Measurements from ENCODE around the gene IFNGR1. TPM values are rescaled to one million over a fixed set of nuclear protein-coding genes. Genes with fewer than 3 reads are reported as not detected.

Gene IFNGR1
- total RNA-seq, 2 donors from 2014 or later = 23.7 to 30.2 TPM

GRCh38 chr6:137230547-137230946, 11.4 kb upstream of the IFNGR1 start:
- no peak for DNase-seq
- Histone ChIP-seq H3K4me3 (ENCODE audit: low read length) (no peak overlapping the region), H3K4me1 (ENCODE audit: control insufficient read depth, insufficient read depth, low read length) (no peaks in the 10 kb centered on the region), H3K9me3 (ENCODE audit: control insufficient read depth, low read length) (no peaks in the 10 kb centered on the region), H3K27me3 (ENCODE audit: control insufficient read depth, insufficient read depth, low read length, poor library complexity, severe bottlenecking) (no peaks in the 10 kb centered on the region), H3K27ac (ENCODE audit: low read depth, low read length) (no peak overlapping the region), H3K9ac (ENCODE audit: extremely low read depth, low read length, poor library complexity, severe bottlenecking) (no peak overlapping the region), H3K36me3 (ENCODE audit: control insufficient read depth, insufficient read depth, low read length) (no peaks in the 10 kb centered on the region)
- Mint-ChIP-seq H3K36me3 (ENCODE audit: low read depth) (no peaks in the 10 kb centered on the region), H3K27ac (no peak overlapping the region), H3K4me1 (peaks cover 11% of the 10 kb centered on the region), H3K4me3 (no peak overlapping the region), H3K9me3 (peaks cover 4% of the 10 kb centered on the region), H3K27me3 (ENCODE audit: insufficient read depth) (peaks cover 15% of the 10 kb centered on the region)
- no peak for TF ChIP-seq CTCF (conservative IDR thresholded peaks at IDR 0.05)
- 96 to 98% methylated on average over 4 to 5 of the region's 5 CpGs for WGBS, 2 experiments (ENCODE audit: insufficient coverage in 1 of 2, insufficient read length in 1 of 2)

DNA sequence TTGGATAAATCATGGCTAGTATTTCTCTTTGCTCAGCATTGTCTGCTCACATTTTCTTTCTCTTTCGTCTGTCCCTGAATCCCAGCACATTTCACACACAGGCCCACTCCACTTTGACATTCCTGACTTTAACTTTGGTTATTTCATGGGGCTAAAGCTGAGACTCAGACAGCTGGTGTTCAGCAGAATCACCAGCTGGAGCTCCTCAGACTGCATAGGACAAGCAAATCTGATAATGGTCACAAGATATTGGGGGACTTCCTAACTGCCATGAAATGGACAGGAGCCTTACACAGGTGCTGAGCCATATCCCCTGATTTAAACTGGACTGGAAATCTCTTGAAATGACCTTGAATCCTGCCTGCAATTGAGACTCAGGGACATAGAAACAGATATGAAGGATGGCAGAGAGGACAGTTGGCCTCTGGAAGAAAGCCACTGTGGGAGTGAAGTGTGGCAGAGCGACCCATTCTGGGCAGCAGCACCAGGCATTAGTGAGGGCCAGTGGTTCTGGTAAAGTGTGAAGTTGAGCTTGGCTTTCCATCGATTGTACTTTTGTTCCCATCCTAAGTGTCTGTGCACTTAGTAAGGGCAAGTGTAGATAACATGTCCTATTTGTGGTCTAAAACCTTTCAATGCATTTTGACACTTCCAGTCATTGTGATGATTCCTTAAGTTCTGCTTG, 10.0 kb upstream of the IFNGR1 start:
- Histone ChIP-seq H3K9ac (ENCODE audit: extremely low read depth, low read length, poor library complexity, severe bottlenecking) (no peak overlapping the region), H3K9me3 (ENCODE audit: control insufficient read depth, low read length) (no peaks in the 10 kb centered on the region), H3K4me1 (ENCODE audit: control insufficient read depth, insufficient read depth, low read length) (no peaks in the 10 kb centered on the region), H3K27ac (ENCODE audit: low read depth, low read length) (no peak overlapping the region), H3K27me3 (ENCODE audit: control insufficient read depth, insufficient read depth, low read length, poor library complexity, severe bottlenecking) (no peaks in the 10 kb centered on the region), H3K36me3 (ENCODE audit: control insufficient read depth, insufficient read depth, low read length) (no peaks in the 10 kb centered on the region), H3K4me3 (ENCODE audit: low read length) (no peak overlapping the region)
- Mint-ChIP-seq H3K4me1 (peaks cover 11% of the 10 kb centered on the region), H3K9me3 (peaks cover 4% of the 10 kb centered on the region), H3K27ac (no peak overlapping the region), H3K4me3 (no peak overlapping the region), H3K36me3 (ENCODE audit: low read depth) (no peaks in the 10 kb centered on the region), H3K27me3 (ENCODE audit: insufficient read depth) (peaks cover 15% of the 10 kb centered on the region)
- DNase-seq = no peak
- TF ChIP-seq CTCF (conservative IDR thresholded peaks at IDR 0.05) = no peak
- WGBS, 2 experiments (ENCODE audit: insufficient coverage in 1 of 2, insufficient read length in 1 of 2) = 90 to 93% methylated on average over 2 to 3 of the region's 3 CpGs

DNA sequence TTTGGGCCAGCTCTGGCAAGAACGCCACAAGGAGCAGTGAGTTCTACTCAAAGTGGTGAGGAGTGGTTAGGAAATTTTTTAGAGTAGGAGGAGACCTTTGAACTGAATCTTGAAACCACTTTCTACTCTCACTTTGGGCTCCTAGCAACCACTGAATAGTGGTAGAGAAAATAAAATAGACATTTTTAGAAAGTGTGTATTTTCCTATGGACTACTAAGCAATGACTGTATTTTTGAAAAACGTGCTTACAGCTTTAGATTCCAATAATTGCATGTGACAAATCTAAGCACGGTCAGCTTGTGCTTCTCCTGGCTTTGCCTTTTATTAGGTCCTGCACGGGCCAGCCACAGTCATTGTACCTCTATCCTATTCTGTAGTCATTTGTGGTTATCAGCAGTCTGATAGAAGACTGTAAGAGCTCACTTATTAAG, 8.7 kb upstream of the IFNGR1 start:
- Mint-ChIP-seq H3K9me3 (peaks cover 4% of the 10 kb centered on the region), H3K36me3 (ENCODE audit: low read depth) (no peaks in the 10 kb centered on the region), H3K4me1 (peaks cover 9% of the 10 kb centered on the region), H3K27ac (no peak overlapping the region), H3K4me3 (no peak overlapping the region), H3K27me3 (ENCODE audit: insufficient read depth) (peaks cover 15% of the 10 kb centered on the region)
- no peaks in the 10 kb centered on the region for H3K4me1 ChIP-seq (ENCODE audit: control insufficient read depth, insufficient read depth, low read length)
- no peaks in the 10 kb centered on the region for H3K27me3 ChIP-seq (ENCODE audit: control insufficient read depth, insufficient read depth, low read length, poor library complexity, severe bottlenecking)
- no peak overlapping the region for H3K27ac ChIP-seq (ENCODE audit: low read depth, low read length)
- no peak for TF ChIP-seq CTCF (conservative IDR thresholded peaks at IDR 0.05)
- H3K4me3 ChIP-seq (ENCODE audit: low read length) = no peak overlapping the region
- H3K9me3 ChIP-seq (ENCODE audit: control insufficient read depth, low read length) = no peaks in the 10 kb centered on the region
- no peak overlapping the region for H3K9ac ChIP-seq (ENCODE audit: extremely low read depth, low read length, poor library complexity, severe bottlenecking)
- 90 to 100% methylated on average over 2 to 4 of the region's 4 CpGs for WGBS, 2 experiments (ENCODE audit: insufficient coverage in 1 of 2, insufficient read length in 1 of 2)
- no peak for DNase-seq
- no peaks in the 10 kb centered on the region for H3K36me3 ChIP-seq (ENCODE audit: control insufficient read depth, insufficient read depth, low read length)
